GM13977 (cell line): ENCODE measurements around the gene PRAMEF18.
"Not testable (repeated sequence)": the region's sequence is repeated elsewhere in the genome, so short reads cannot be mapped to it uniquely, and the experiment has no call there.

ENCODE experiments used
- DNase-seq: peaks from one replicate; pipeline ENCODE4 v3.0.0; 2012; ENCODE audit warnings: low spot score
- in situ Hi-C: fragments of 300-500 bp; cut with MboI; formaldehyde crosslinking; loops from one replicate; pipeline ENCODE4 v1.12.0; 2022; ENCODE audit warnings: low sequenced_read_pairs, low pct_unique_long_range_greater_than_20kb, mixed read lengths, inconsistent platforms; ENCODE audit not compliant: unreplicated experiment

Gene PRAMEF18

GRCh38 chr1:13225675-13226204 is at the start of gene PRAMEF18:
PRAMEF18 (minus strand) TSS chr1:13226154; CDS start chr1:13226106, 48 bp downstream.
- in situ Hi-C loops, result loop anchor here (25.0 kb wide), 2 partner anchors 663 to 913 kb away; no protein-coding TSS in a partner anchor
- not testable (repeated sequence) for DNase-seq

- DNase-seq, in situ Hi-C loops: not testable (repeated sequence)
Observed at GRCh38 chr1:13265124-13265523, 39.2 kb upstream of the PRAMEF18 start.

- DNase-seq, in situ Hi-C loops: not testable (repeated sequence)
Observed at GRCh38 chr1:13253898-13254297, 27.9 kb upstream of the PRAMEF18 start, which contains the start of gene PRAMEF5. PRAMEF5 (plus strand) TSS chr1:13254198; CDS start chr1:13259269, 5,071 bp downstream.

- not testable (repeated sequence) for DNase-seq
- in situ Hi-C loops, result loop anchor here (25.0 kb wide), 2 partner anchors 685 to 935 kb away; no protein-coding TSS in a partner anchor
Observed at GRCh38 chr1:13247122-13247521, 21.2 kb upstream of the PRAMEF18 start.

GRCh38 chr1:13246554-13246871 is 20.6 kb upstream of the PRAMEF18 start:
- not testable (repeated sequence) for DNase-seq
- in situ Hi-C loops, result loop anchor here (25.0 kb wide), 2 partner anchors 684 to 934 kb away; no protein-coding TSS in a partner anchor

- in situ Hi-C loops, result loop anchor here (25.0 kb wide), 2 partner anchors 684 to 934 kb away; no protein-coding TSS in a partner anchor
- not testable (repeated sequence) for DNase-seq
Observed at GRCh38 chr1:13245841-13246553, 20.0 kb upstream of the PRAMEF18 start.

GRCh38 chr1:13243536-13244263 is 17.7 kb upstream of the PRAMEF18 start:
- not testable (repeated sequence) for DNase-seq
- in situ Hi-C loops, result loop anchor here (25.0 kb wide), 2 partner anchors 681 to 931 kb away; no protein-coding TSS in a partner anchor

- in situ Hi-C loops, result loop anchor here (25.0 kb wide), 2 partner anchors 677 to 927 kb away; no protein-coding TSS in a partner anchor
- not testable (repeated sequence) for DNase-seq
Observed at GRCh38 chr1:13239633-13240032, 13.7 kb upstream of the PRAMEF18 start.

GRCh38 chr1:13237572-13237971 is 11.6 kb upstream of the PRAMEF18 start:
- not testable (repeated sequence) for DNase-seq
- in situ Hi-C loops, result loop anchor here (25.0 kb wide), 2 partner anchors 675 to 925 kb away; no protein-coding TSS in a partner anchor

GRCh38 chr1:13234057-13234456 is 8.1 kb upstream of the PRAMEF18 start:
- not testable (repeated sequence) for DNase-seq
- in situ Hi-C loops, result loop anchor here (25.0 kb wide), 2 partner anchors 672 to 922 kb away; no protein-coding TSS in a partner anchor

- in situ Hi-C loops, result loop anchor here (25.0 kb wide), 2 partner anchors 670 to 920 kb away; no protein-coding TSS in a partner anchor
- DNase-seq, result not testable (repeated sequence)
Observed at GRCh38 chr1:13232056-13232455, 6.1 kb upstream of the PRAMEF18 start.

- not testable (repeated sequence) for DNase-seq
- in situ Hi-C loops, result loop anchor here (25.0 kb wide), 2 partner anchors 669 to 919 kb away; no protein-coding TSS in a partner anchor
Observed at GRCh38 chr1:13231061-13231750, 5.3 kb upstream of the PRAMEF18 start.

- DNase-seq, result peak; percentile 6
- in situ Hi-C loops, result loop anchor here (25.0 kb wide), 2 partner anchors 668 to 918 kb away; no protein-coding TSS in a partner anchor
Observed at GRCh38 chr1:13230601-13231000, 4.6 kb upstream of the PRAMEF18 start.

GRCh38 chr1:13230096-13230495 is 4.1 kb upstream of the PRAMEF18 start:
- DNase-seq, result not testable (repeated sequence)
- in situ Hi-C loops, result loop anchor here (25.0 kb wide), 2 partner anchors 668 to 918 kb away; no protein-coding TSS in a partner anchor
